H9 (cell line): Measurements from ENCODE around the gene PTDSS2. TPM values are rescaled to one million over a fixed set of nuclear protein-coding genes. Genes with fewer than 3 reads are reported as not detected.

Source experiments
- DNase-seq: peaks from one replicate; pipeline ENCODE4 v3.0.0-alpha.2; 2017
- H2AFZ ChIP-seq: one replicate; pipeline ENCODE4 v1.6.1; 2013; ENCODE audit warnings: mild to moderate bottlenecking, low read length, control low read depth, moderate library complexity
- H2AK5ac ChIP-seq: 2 replicates; pipeline ENCODE4 v1.6.1; 2013; ENCODE audit warnings: low read length, control low read depth, mixed read lengths; ENCODE audit not compliant: insufficient read length
- H2BK120ac ChIP-seq: one replicate; pipeline ENCODE4 v1.6.1; 2013; ENCODE audit warnings: low read depth, mild to moderate bottlenecking, low read length, control low read depth, inconsistent platforms; ENCODE audit not compliant: poor library complexity, severe bottlenecking
- H2BK12ac ChIP-seq: 2 replicates; pipeline ENCODE4 v1.6.1; 2013; ENCODE audit warnings: low read length, control low read depth, mixed read lengths, low read depth; ENCODE audit not compliant: insufficient read length
- H2BK15ac ChIP-seq: 2 replicates; pipeline ENCODE4 v1.6.1; 2013; ENCODE audit warnings: low read depth, low read length, control low read depth
- H2BK20ac ChIP-seq: one replicate; pipeline ENCODE4 v1.6.1; 2013; ENCODE audit warnings: low read depth, mild to moderate bottlenecking, low read length, control low read depth, inconsistent platforms; ENCODE audit not compliant: poor library complexity, severe bottlenecking
- H2BK5ac ChIP-seq: 2 replicates; pipeline ENCODE4 v1.6.1; 2013; ENCODE audit warnings: low read length, control low read depth, mixed read lengths; ENCODE audit not compliant: insufficient read length
- H3K14ac ChIP-seq: 2 replicates; pipeline ENCODE4 v1.6.1; 2013; ENCODE audit warnings: low read length, control low read depth; ENCODE audit not compliant: insufficient read depth
- H3K18ac ChIP-seq: 2 replicates; pipeline ENCODE4 v1.6.1; 2013; ENCODE audit warnings: low read depth, mild to moderate bottlenecking, mixed read lengths, low read length, control low read depth; ENCODE audit not compliant: insufficient read length
- H3K23ac ChIP-seq: 2 replicates; pipeline ENCODE4 v1.6.1; 2013; ENCODE audit warnings: low read length, control low read depth, mixed read lengths, low read depth; ENCODE audit not compliant: insufficient read length
- H3K23me2 ChIP-seq: 2 replicates; pipeline ENCODE4 v1.6.1; 2013; ENCODE audit warnings: low read depth, mild to moderate bottlenecking, mixed read lengths, low read length, control low read depth; ENCODE audit not compliant: insufficient read length, poor library complexity, severe bottlenecking
- H3K27ac ChIP-seq: 2 replicates; pipeline ENCODE4 v1.5.1; 2013; ENCODE audit warnings: low read length, control low read depth, mixed read lengths, low read depth; ENCODE audit not compliant: insufficient read length
- H3K27me3 ChIP-seq: 2 replicates; pipeline ENCODE4 v1.6.1; 2013; ENCODE audit warnings: low read length, control low read depth, inconsistent platforms; ENCODE audit not compliant: insufficient read depth
- H3K4ac ChIP-seq: 2 replicates; pipeline ENCODE4 v1.6.1; 2013; ENCODE audit warnings: low read depth, mild to moderate bottlenecking, control low read depth, inconsistent platforms, low read length, moderate library complexity
- H3K4me1 ChIP-seq: 2 replicates; pipeline ENCODE4 v1.6.1; 2013; ENCODE audit warnings: low read length, control low read depth, inconsistent platforms; ENCODE audit not compliant: insufficient read depth
- H3K4me2 ChIP-seq: 2 replicates; pipeline ENCODE4 v1.6.1; 2013; ENCODE audit warnings: low read length, control low read depth, mixed read lengths; ENCODE audit not compliant: insufficient read length, insufficient read depth
- H3K56ac ChIP-seq: 2 replicates; pipeline ENCODE4 v1.6.1; 2013; ENCODE audit warnings: low read depth, mild to moderate bottlenecking, mixed read lengths, low read length, control low read depth; ENCODE audit not compliant: insufficient read length
- H3K79me1 ChIP-seq: 2 replicates; pipeline ENCODE4 v1.6.1; 2013; ENCODE audit warnings: low read depth, mild to moderate bottlenecking, moderate library complexity, low read length, control low read depth, inconsistent platforms; ENCODE audit not compliant: insufficient read depth, poor library complexity, severe bottlenecking
- H3K79me2 ChIP-seq: 2 replicates; pipeline ENCODE4 v1.6.1; 2013; ENCODE audit warnings: low read length, control low read depth, inconsistent platforms; ENCODE audit not compliant: insufficient read depth
- H3K9ac ChIP-seq: 2 replicates; pipeline ENCODE4 v1.6.1; 2013; ENCODE audit warnings: low read length, control low read depth, mixed read lengths; ENCODE audit not compliant: insufficient read length; ENCODE audit errors: extremely low read depth
- H3K9me3 ChIP-seq: one replicate; pipeline ENCODE4 v1.6.1; 2013; ENCODE audit warnings: low read depth, low read length, inconsistent platforms; ENCODE audit not compliant: control insufficient read depth
- H3T11ph ChIP-seq: one replicate; pipeline ENCODE4 v1.6.1; 2013; ENCODE audit warnings: mild to moderate bottlenecking, low read length, control low read depth, inconsistent platforms
- H4K20me1 ChIP-seq: one replicate; pipeline ENCODE4 v1.6.1; 2013; ENCODE audit not compliant: control insufficient read depth, insufficient read length, insufficient read depth
- H4K5ac ChIP-seq: 2 replicates; pipeline ENCODE4 v1.6.1; 2013; ENCODE audit warnings: low read depth, mild to moderate bottlenecking, mixed read lengths, low read length, control low read depth; ENCODE audit not compliant: insufficient read length
- H4K8ac ChIP-seq: replicated peaks from 2 replicates; pipeline ENCODE4 v1.6.1; 2013; ENCODE audit warnings: low read length, control low read depth, mixed read lengths, low read depth; ENCODE audit not compliant: insufficient read length
- H4K91ac ChIP-seq: 2 replicates; pipeline ENCODE4 v1.6.1; 2013; ENCODE audit warnings: low read depth, mild to moderate bottlenecking, moderate library complexity, mixed read lengths, low read length, control low read depth; ENCODE audit not compliant: insufficient read length
- H3K27ac Mint-ChIP-seq, 3 experiments: 2 replicates in 2 of 3; 3 replicates in 1 of 3; pipeline ENCODE4 v1.8.0; 2020 to 2021; ENCODE audit warnings: mixed read lengths in 3 of 3, mild to moderate bottlenecking in 1 of 3, moderate library complexity in 1 of 3
- H3K27me3 Mint-ChIP-seq: 2 replicates; pipeline ENCODE4 v1.8.0; 2021; ENCODE audit warnings: low read depth, mild to moderate bottlenecking, moderate library complexity, mixed read lengths
- H3K36me3 Mint-ChIP-seq, 3 experiments: 2 replicates in 2 of 3; 3 replicates in 1 of 3; pipeline ENCODE4 v1.8.0; 2020 to 2021; ENCODE audit warnings: low read depth in 3 of 3, mixed read lengths in 3 of 3; ENCODE audit not compliant: insufficient read depth in 1 of 3
- H3K4me1 Mint-ChIP-seq, 2 experiments: 2 replicates each; pipeline ENCODE4 v1.8.0; 2020; ENCODE audit warnings: mixed read lengths in 2 of 2
- H3K4me3 Mint-ChIP-seq, 2 experiments: 2 replicates in 1 of 2; 3 replicates in 1 of 2; pipeline ENCODE4 v1.8.0; 2020 to 2021; ENCODE audit warnings: mild to moderate bottlenecking in 2 of 2, mixed read lengths in 2 of 2, moderate library complexity in 1 of 2
- H3K9me3 Mint-ChIP-seq, 2 experiments: 2 replicates in 1 of 2; 3 replicates in 1 of 2; pipeline ENCODE4 v1.8.0; 2020; ENCODE audit warnings: mild to moderate bottlenecking in 2 of 2, mixed read lengths in 2 of 2, moderate library complexity in 1 of 2
- CTCF ChIP-seq: fragments of 200-600 bp; sonication (generic); conservative IDR thresholded peaks from 3 replicates; pipeline ENCODE4 v1.8.0; 2021; ENCODE audit warnings: antibody characterized with exemption, mild to moderate bottlenecking
- WGBS: extraction: QIAGEN DNeasy Blood & Tissue Kit; methylation state at CpG from one replicate; pipeline ENCODE4 v1.1.7; 2013; ENCODE audit warnings: missing lambda C conversion rate, low lambda C conversion rate, mixed read lengths; ENCODE audit not compliant: insufficient read length; ENCODE audit errors: extremely low coverage; 5-methylcytosine and 5-hydroxymethylcytosine counted together
- total RNA-seq: library from RNA; stranded (reverse); gene quantifications from 2 replicates; pipeline ENCODE4 v1.2.1, GENCODE V29; 2021

PTDSS2 gene
- total RNA-seq, 1 experiment from 2014 or later: 55.3 TPM

GRCh38 chr11:526192-526591 lies 76.1 kb downstream of the PTDSS2 start:
- no peak overlapping the region for H3K27ac Mint-ChIP-seq
- H4K91ac ChIP-seq: no peak overlapping the region
- peaks cover 5 to 11% of the 10 kb centered on the region in 2 experiments for H3K9me3 Mint-ChIP-seq
- H3K27me3 Mint-ChIP-seq: peaks cover 3% of the 10 kb centered on the region
- no peak overlapping the region for H2BK120ac ChIP-seq
- H3K27ac ChIP-seq: no peak overlapping the region
- no peak overlapping the region for H2AFZ ChIP-seq
- H2BK20ac ChIP-seq: no peak overlapping the region
- no peaks in the 10 kb centered on the region for H4K20me1 ChIP-seq
- H3K4ac ChIP-seq: no peak overlapping the region
- WGBS: no CpG with 5 or more reads among the region's 17 CpGs
- H3K4me1 ChIP-seq: no peaks in the 10 kb centered on the region
- no peak overlapping the region for H3K14ac ChIP-seq
- H4K8ac ChIP-seq: no peak overlapping the region
- H2BK15ac ChIP-seq: no peak overlapping the region
- H2BK12ac ChIP-seq: no peak overlapping the region
- H3K23ac ChIP-seq: no peak overlapping the region
- no peak overlapping the region for H2AK5ac ChIP-seq
- H3K18ac ChIP-seq: no peak overlapping the region
- no peak overlapping the region for H3K56ac ChIP-seq
- H4K5ac ChIP-seq: no peak overlapping the region
- H2BK5ac ChIP-seq: no peak overlapping the region
- H3K4me3 Mint-ChIP-seq: no peak overlapping the region
- H3T11ph ChIP-seq: no peak overlapping the region
- no peak for TF ChIP-seq CTCF
- H3K9ac ChIP-seq: no peak overlapping the region
- no peak for DNase-seq
- H3K23me2 ChIP-seq: no peaks in the 10 kb centered on the region
- no peak overlapping the region for H3K4me2 ChIP-seq
- no peaks in the 10 kb centered on the region for H3K4me1 Mint-ChIP-seq
- H3K79me2 ChIP-seq: no peaks in the 10 kb centered on the region
- peaks cover 0 to 3% (median under 1%) of the 10 kb centered on the region in 3 experiments; a peak in 3 of 7 replicates for H3K36me3 Mint-ChIP-seq
- no peaks in the 10 kb centered on the region for H3K9me3 ChIP-seq
- H3K27me3 ChIP-seq: no peaks in the 10 kb centered on the region
- no peaks in the 10 kb centered on the region for H3K79me1 ChIP-seq
